Measurements from ENCODE around the gene AFTPH.

Gene AFTPH

GRCh38 chr2:64542071-64543007 is 18.2 kb downstream of the AFTPH start:
- Histone ChIP-seq H3K4me1 (ENCODE audit: control insufficient read depth, insufficient read depth, low read length) (no peaks in the 10 kb centered on the region), H3K27me3 (ENCODE audit: control insufficient read depth in 1 of 2, insufficient read depth in 2 of 2, low read length in 2 of 2) (no peaks in the 10 kb centered on the region), H3K9ac (ENCODE audit: low read length in 2 of 2) (no peak overlapping the region), H3K36me3 (ENCODE audit: control insufficient read depth in 2 of 2, insufficient read depth in 2 of 2, low read length in 2 of 2) (no peaks in the 10 kb centered on the region), H3K4me3 (ENCODE audit: low read length in 2 of 2) (no peak overlapping the region), H3K27ac (ENCODE audit: low read length) (no peak overlapping the region), H3K9me3 (ENCODE audit: control insufficient read depth in 2 of 2, low read length in 2 of 2) (no peaks in the 10 kb centered on the region)

- Histone ChIP-seq H3K4me3 (ENCODE audit: low read length in 2 of 2) (no peak overlapping the region), H3K9ac (ENCODE audit: low read length in 2 of 2) (no peak overlapping the region), H3K27ac (ENCODE audit: low read length) (no peak overlapping the region), H3K9me3 (ENCODE audit: control insufficient read depth in 2 of 2, low read length in 2 of 2) (no peaks in the 10 kb centered on the region), H3K4me1 (ENCODE audit: control insufficient read depth, insufficient read depth, low read length) (no peaks in the 10 kb centered on the region), H3K27me3 (ENCODE audit: control insufficient read depth in 1 of 2, insufficient read depth in 2 of 2, low read length in 2 of 2) (no peaks in the 10 kb centered on the region), H3K36me3 (ENCODE audit: control insufficient read depth in 2 of 2, insufficient read depth in 2 of 2, low read length in 2 of 2) (no peaks in the 10 kb centered on the region)
These were observed 19.0 kb downstream of the AFTPH start for GRCh38 chr2:64543008-64543697.

GRCh38 chr2:64548761-64549160 is 24.6 kb downstream of the AFTPH start:
- Histone ChIP-seq H3K27me3 (ENCODE audit: control insufficient read depth in 1 of 2, insufficient read depth in 2 of 2, low read length in 2 of 2) (no peaks in the 10 kb centered on the region), H3K9ac (ENCODE audit: low read length in 2 of 2) (no peak overlapping the region), H3K27ac (ENCODE audit: low read length) (no peak overlapping the region), H3K36me3 (ENCODE audit: control insufficient read depth in 2 of 2, insufficient read depth in 2 of 2, low read length in 2 of 2) (peaks cover 0 to 3% of the 10 kb centered on the region in 2 donors), H3K9me3 (ENCODE audit: control insufficient read depth in 2 of 2, low read length in 2 of 2) (no peaks in the 10 kb centered on the region), H3K4me1 (ENCODE audit: control insufficient read depth, insufficient read depth, low read length) (no peaks in the 10 kb centered on the region), H3K4me3 (ENCODE audit: low read length in 2 of 2) (no peak overlapping the region)

DNA sequence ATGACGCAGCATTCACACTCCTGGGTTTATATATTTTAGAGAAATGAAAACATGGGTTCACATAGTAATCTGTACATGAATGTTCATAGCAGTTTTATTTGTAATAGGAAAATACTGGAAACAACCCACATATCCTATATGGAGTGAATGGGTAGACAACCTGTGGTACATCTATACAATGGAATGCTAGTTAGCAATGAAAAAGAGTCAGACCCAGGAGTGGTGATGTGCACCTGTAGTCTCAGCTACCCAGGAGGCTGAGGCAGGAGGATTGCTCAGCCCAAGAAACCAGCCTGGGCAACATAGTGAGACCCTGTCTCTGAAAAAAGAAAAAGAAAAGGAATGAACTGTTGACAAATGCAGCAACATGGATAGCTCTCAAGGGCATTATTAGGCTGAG is 25.9 kb downstream of the AFTPH start:
- Histone ChIP-seq H3K4me1 (ENCODE audit: control insufficient read depth, insufficient read depth, low read length) (no peaks in the 10 kb centered on the region), H3K27ac (ENCODE audit: low read length) (no peak overlapping the region), H3K27me3 (ENCODE audit: control insufficient read depth in 1 of 2, insufficient read depth in 2 of 2, low read length in 2 of 2) (no peaks in the 10 kb centered on the region)

DNA sequence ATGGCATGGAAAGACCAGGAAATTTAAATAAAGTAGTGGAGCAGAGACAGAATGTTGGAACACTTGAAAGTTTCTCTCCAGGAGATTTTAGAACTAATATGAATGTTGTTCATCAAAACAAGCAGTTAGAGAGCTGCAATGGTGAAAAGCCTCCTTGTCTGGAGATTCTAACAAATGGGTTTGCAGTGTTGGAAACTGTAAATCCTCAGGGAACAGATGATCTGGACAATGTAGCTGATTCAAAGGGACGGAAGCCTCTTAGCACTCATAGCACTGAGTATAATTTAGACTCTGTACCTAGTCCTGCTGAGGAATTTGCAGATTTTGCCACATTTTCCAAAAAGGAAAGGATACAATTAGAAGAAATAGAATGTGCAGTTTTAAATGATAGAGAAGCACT is 27.7 kb downstream of the AFTPH start:
- H3K27me3 ChIP-seq (ENCODE audit: control insufficient read depth in 1 of 2, insufficient read depth in 2 of 2, low read length in 2 of 2) = no peaks in the 10 kb centered on the region
- H3K27ac ChIP-seq (ENCODE audit: low read length) = no peak overlapping the region
- H3K9me3 ChIP-seq (ENCODE audit: control insufficient read depth in 2 of 2, low read length in 2 of 2) = no peaks in the 10 kb centered on the region
- H3K4me3 ChIP-seq (ENCODE audit: low read length in 2 of 2) = no peak overlapping the region
- no peak overlapping the region for H3K9ac ChIP-seq (ENCODE audit: low read length in 2 of 2)
- no peaks in the 10 kb centered on the region for H3K4me1 ChIP-seq (ENCODE audit: control insufficient read depth, insufficient read depth, low read length)
- H3K36me3 ChIP-seq (ENCODE audit: control insufficient read depth in 2 of 2, insufficient read depth in 2 of 2, low read length in 2 of 2) = peaks cover 0 to 3% of the 10 kb centered on the region in 2 donors

More for the DNA sequence above, 25.9 kb downstream of the AFTPH start:
- peaks cover 0 to 3% of the 10 kb centered on the region in 2 donors for H3K36me3 ChIP-seq (ENCODE audit: control insufficient read depth in 2 of 2, insufficient read depth in 2 of 2, low read length in 2 of 2)
- H3K9ac ChIP-seq (ENCODE audit: low read length in 2 of 2) = no peak overlapping the region
- H3K4me3 ChIP-seq (ENCODE audit: low read length in 2 of 2) = no peak overlapping the region
- H3K9me3 ChIP-seq (ENCODE audit: control insufficient read depth in 2 of 2, low read length in 2 of 2) = no peaks in the 10 kb centered on the region

- H3K36me3 ChIP-seq (ENCODE audit: control insufficient read depth in 2 of 2, insufficient read depth in 2 of 2, low read length in 2 of 2) = peaks cover 0 to 3% of the 10 kb centered on the region in 2 donors
- H3K27ac ChIP-seq (ENCODE audit: low read length) = no peak overlapping the region
- H3K9me3 ChIP-seq (ENCODE audit: control insufficient read depth in 2 of 2, low read length in 2 of 2) = no peaks in the 10 kb centered on the region
- H3K27me3 ChIP-seq (ENCODE audit: control insufficient read depth in 1 of 2, insufficient read depth in 2 of 2, low read length in 2 of 2) = no peaks in the 10 kb centered on the region
- no peak overlapping the region for H3K9ac ChIP-seq (ENCODE audit: low read length in 2 of 2)
- H3K4me1 ChIP-seq (ENCODE audit: control insufficient read depth, insufficient read depth, low read length) = no peaks in the 10 kb centered on the region
- H3K4me3 ChIP-seq (ENCODE audit: low read length in 2 of 2) = no peak overlapping the region
These were observed 30.0 kb downstream of the AFTPH start for GRCh38 chr2:64554117-64554516.

DNA sequence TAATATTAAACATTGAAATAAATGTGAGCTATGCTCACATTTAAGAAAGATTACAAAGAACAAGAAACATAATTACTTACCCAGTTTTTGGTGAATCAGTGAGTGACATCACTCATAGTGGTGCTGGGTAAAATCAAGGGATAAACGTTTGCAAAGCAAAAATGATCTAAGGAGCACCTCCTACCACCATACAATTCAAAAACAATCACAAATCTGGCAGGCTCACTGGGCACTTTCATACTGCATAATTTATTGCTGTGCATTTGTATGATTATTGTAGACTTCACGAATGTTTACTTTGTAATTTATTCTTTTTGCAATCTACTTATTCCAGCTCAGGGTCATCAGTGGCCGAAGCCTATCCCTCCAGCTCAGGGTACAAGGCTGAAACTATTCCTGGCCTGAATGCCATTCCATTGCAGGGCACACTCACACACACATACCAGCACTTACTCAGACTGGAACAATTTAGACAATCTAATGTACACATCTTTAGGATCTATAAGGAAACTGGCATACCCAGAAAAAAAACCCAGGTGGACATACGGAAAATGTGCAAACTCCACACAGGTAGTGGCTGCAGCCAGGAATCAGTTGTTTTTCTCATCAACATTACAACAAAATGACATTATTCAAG is 34.4 kb downstream of the AFTPH start:
- Histone ChIP-seq H3K27me3 (ENCODE audit: control insufficient read depth in 1 of 2, insufficient read depth in 2 of 2, low read length in 2 of 2) (no peaks in the 10 kb centered on the region), H3K9ac (ENCODE audit: low read length in 2 of 2) (no peak overlapping the region), H3K4me3 (ENCODE audit: low read length in 2 of 2) (no peak overlapping the region), H3K9me3 (ENCODE audit: control insufficient read depth in 2 of 2, low read length in 2 of 2) (no peaks in the 10 kb centered on the region), H3K4me1 (ENCODE audit: control insufficient read depth, insufficient read depth, low read length) (no peaks in the 10 kb centered on the region), H3K36me3 (ENCODE audit: control insufficient read depth in 2 of 2, insufficient read depth in 2 of 2, low read length in 2 of 2) (no peaks in the 10 kb centered on the region), H3K27ac (ENCODE audit: low read length) (no peak overlapping the region)

GRCh38 chr2:64562148-64562784 is 38.1 kb downstream of the AFTPH start:
- no peak overlapping the region for H3K27ac ChIP-seq (ENCODE audit: low read length)

GRCh38 chr2:64563436-64563938 is 39.4 kb downstream of the AFTPH start:
- H3K27ac ChIP-seq (ENCODE audit: low read length) = no peak overlapping the region
- H3K9me3 ChIP-seq (ENCODE audit: control insufficient read depth in 2 of 2, low read length in 2 of 2) = no peaks in the 10 kb centered on the region
- H3K36me3 ChIP-seq (ENCODE audit: control insufficient read depth in 2 of 2, insufficient read depth in 2 of 2, low read length in 2 of 2) = no peaks in the 10 kb centered on the region
- H3K27me3 ChIP-seq (ENCODE audit: control insufficient read depth in 1 of 2, insufficient read depth in 2 of 2, low read length in 2 of 2) = no peaks in the 10 kb centered on the region
- no peaks in the 10 kb centered on the region for H3K4me1 ChIP-seq (ENCODE audit: control insufficient read depth, insufficient read depth, low read length)
- no peak overlapping the region for H3K4me3 ChIP-seq (ENCODE audit: low read length in 2 of 2)
- H3K9ac ChIP-seq (ENCODE audit: low read length in 2 of 2) = no peak overlapping the region

More at GRCh38 chr2:64562148-64562784, 38.1 kb downstream of the AFTPH start:
- Histone ChIP-seq H3K4me3 (ENCODE audit: low read length in 2 of 2) (no peak overlapping the region), H3K27me3 (ENCODE audit: control insufficient read depth in 1 of 2, insufficient read depth in 2 of 2, low read length in 2 of 2) (no peaks in the 10 kb centered on the region), H3K4me1 (ENCODE audit: control insufficient read depth, insufficient read depth, low read length) (no peaks in the 10 kb centered on the region), H3K9ac (ENCODE audit: low read length in 2 of 2) (no peak overlapping the region), H3K9me3 (ENCODE audit: control insufficient read depth in 2 of 2, low read length in 2 of 2) (no peaks in the 10 kb centered on the region), H3K36me3 (ENCODE audit: control insufficient read depth in 2 of 2, insufficient read depth in 2 of 2, low read length in 2 of 2) (no peaks in the 10 kb centered on the region)

DNA sequence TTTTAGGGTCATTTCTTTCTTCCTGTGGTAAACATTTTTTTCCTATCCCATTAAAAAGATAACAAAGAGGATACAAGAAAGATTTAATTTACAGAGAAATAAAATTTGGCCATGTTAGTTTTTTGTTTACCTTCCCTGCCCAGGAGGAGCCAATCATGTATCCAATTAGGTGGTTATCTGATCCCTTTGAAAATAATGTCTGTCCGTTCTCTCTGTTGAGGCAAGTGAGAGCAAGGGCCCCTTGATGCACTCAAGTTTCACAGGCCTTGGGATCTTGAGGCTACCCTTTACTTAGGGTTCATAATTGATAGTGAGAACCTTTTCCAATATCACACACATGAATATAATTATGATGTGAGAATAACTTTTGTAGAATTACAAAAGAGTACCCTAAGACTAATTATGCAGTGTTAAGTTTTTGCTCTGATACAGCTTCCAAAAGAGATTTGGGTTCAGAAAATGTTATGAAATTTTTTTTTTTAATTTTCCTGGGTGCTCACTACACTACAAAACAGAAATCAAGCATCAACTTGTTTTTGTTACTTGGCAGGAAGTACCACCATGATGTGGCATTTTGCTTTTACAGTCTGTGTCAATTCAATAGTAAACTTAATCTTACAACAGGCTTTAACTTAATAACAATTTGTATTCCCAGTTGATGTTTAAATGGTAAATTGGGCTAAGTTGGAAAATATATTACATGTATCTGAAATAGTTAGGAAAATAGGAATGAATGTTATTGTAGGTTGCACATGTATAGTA is 42.0 kb downstream of the AFTPH start:
- H3K9me3 ChIP-seq (ENCODE audit: control insufficient read depth in 2 of 2, low read length in 2 of 2) = no peaks in the 10 kb centered on the region
- H3K27ac ChIP-seq (ENCODE audit: low read length) = no peak overlapping the region
- H3K9ac ChIP-seq (ENCODE audit: low read length in 2 of 2) = no peak overlapping the region
- no peak overlapping the region for H3K4me3 ChIP-seq (ENCODE audit: low read length in 2 of 2)
- H3K36me3 ChIP-seq (ENCODE audit: control insufficient read depth in 2 of 2, insufficient read depth in 2 of 2, low read length in 2 of 2) = peaks cover 0 to 3% of the 10 kb centered on the region in 2 donors
- H3K4me1 ChIP-seq (ENCODE audit: control insufficient read depth, insufficient read depth, low read length) = no peaks in the 10 kb centered on the region
- H3K27me3 ChIP-seq (ENCODE audit: control insufficient read depth in 1 of 2, insufficient read depth in 2 of 2, low read length in 2 of 2) = no peaks in the 10 kb centered on the region

All from stomach smooth muscle (tissue), 2 donors.